K562 (cell line): ENCODE data around the gene HNRNPA3. TPM values are rescaled to one million over a fixed set of nuclear protein-coding genes. Genes with fewer than 3 reads are reported as not detected.
A peak's percentile ranks its signal among the peaks of the same experiment; 100 is the strongest.
"Not testable (repeated sequence)": the region's sequence is repeated elsewhere in the genome, so short reads cannot be mapped to it uniquely, and the experiment has no call there.

Experiments used
- ATAC-seq: fragments of 200-7000 bp; cut with Tn5 transposase; 3 replicates; pipeline ENCODE4 v1.9.1; 2020; ENCODE audit warnings: moderate library complexity
- BruUV-seq: library from RNA; stranded (reverse); fragments of 400-500 nt; replicated peaks from 2 replicates; lab custom pipeline; 2021; lab: Mats Ljungman, UMichigan
- CTCF ChIA-PET: fragments of 300-600 bp; formaldehyde crosslinking; extraction: SDS; loops from one replicate; lab custom pipeline; 2021; ENCODE audit warnings: low intra/inter-chr PET ratio; lab: Yijun Ruan, JAX
- POLR2A ChIA-PET: fragments of 300-600, 350-650 bp; sonication (Branson Sonifier 250); formaldehyde crosslinking; extraction: SDS; loops from one replicate; lab custom pipeline; 2021; ENCODE audit warnings: antibody characterized with exemption, inconsistent platforms; lab: Yijun Ruan, JAX
- DNase-seq, 4 experiments: peaks; one replicate each; pipeline versions ENCODE4 v3.0.0 to v3.0.0-alpha.2; 2011 to 2018; ENCODE audit warnings: low spot score in 3 of 4, mixed read lengths in 3 of 4; ENCODE audit errors: extremely low read depth in 1 of 4
- FAIRE-seq: peaks from 2 replicates; lab custom pipeline; 2011; peaks lifted over from hg19 to GRCh38; lab: Jason Lieb, UNC
- H2AFZ ChIP-seq: 2 replicates; pipeline ENCODE4 v1.6.0; 2011; ENCODE audit warnings: low read depth, low read length, control low read depth, inconsistent platforms
- H3K27ac ChIP-seq: fragments of 200-600 bp; 3 replicates; pipeline ENCODE4 v1.8.0; 2011; ENCODE audit warnings: low read depth, mild to moderate bottlenecking, control low read depth, inconsistent platforms, low read length, moderate library complexity, mixed read lengths; ENCODE audit errors: extremely low read depth
- H3K27me3 ChIP-seq, 2 experiments: fragments of 300-600 bp in 1 of 2; 2 replicates in 1 of 2; 3 replicates in 1 of 2; pipeline versions ENCODE4 v1.6.0 to v1.8.0; 2011; ENCODE audit warnings: inconsistent platforms in 2 of 2, low read length in 2 of 2, mild to moderate bottlenecking in 1 of 2, mixed read lengths in 1 of 2, moderate library complexity in 1 of 2; ENCODE audit not compliant: control insufficient read depth in 2 of 2, insufficient read depth in 2 of 2
- H3K36me3 ChIP-seq: fragments of 300-600 bp; 3 replicates; pipeline ENCODE4 v1.8.0; 2011; ENCODE audit warnings: mild to moderate bottlenecking, low read length, inconsistent platforms; ENCODE audit not compliant: control insufficient read depth, insufficient read depth
- H3K4me1 ChIP-seq, 2 experiments: fragments of 200-600 bp in 1 of 2; replicated peaks in 1 of 2; 2 replicates in 1 of 2; 3 replicates in 1 of 2; pipeline versions ENCODE4 v1.5.1 to v1.8.0; 2011; ENCODE audit warnings: inconsistent platforms in 2 of 2, low read length in 2 of 2, mild to moderate bottlenecking in 1 of 2, mixed read lengths in 1 of 2, moderate library complexity in 1 of 2; ENCODE audit not compliant: control insufficient read depth in 2 of 2, insufficient read depth in 2 of 2
- H3K4me2 ChIP-seq: 2 replicates; pipeline ENCODE4 v1.6.1; 2011; ENCODE audit warnings: low read length, control low read depth, inconsistent platforms, mixed read lengths; ENCODE audit not compliant: insufficient read depth
- H3K4me3 ChIP-seq: fragments of 200-600 bp; sonication (generic), shearing (Covaris generic); 2 replicates; pipeline ENCODE4 v1.5.1; 2016; ENCODE audit warnings: control low read depth, inconsistent platforms
- H3K79me2 ChIP-seq: fragments of 200-600 bp; 3 replicates; pipeline ENCODE4 v1.8.0; 2011; ENCODE audit warnings: low read length, inconsistent platforms; ENCODE audit not compliant: control insufficient read depth, insufficient read depth
- H3K9ac ChIP-seq, 2 experiments: 2 replicates each; pipeline versions ENCODE4 v1.6.0 to v1.6.1; 2011; ENCODE audit warnings: low read depth in 2 of 2, low read length in 2 of 2, control low read depth in 1 of 2, inconsistent platforms in 1 of 2, mild to moderate bottlenecking in 1 of 2, mixed read lengths in 1 of 2; ENCODE audit not compliant: insufficient read depth in 1 of 2
- H3K9me1 ChIP-seq: one replicate; pipeline ENCODE4 v1.6.0; 2011; ENCODE audit warnings: inconsistent platforms, mild to moderate bottlenecking, low read length, moderate library complexity; ENCODE audit not compliant: control insufficient read depth, insufficient read depth
- H3K9me3 ChIP-seq: replicated peaks from 2 replicates; pipeline ENCODE4 v1.5.1; 2011; ENCODE audit warnings: low read depth, low read length, inconsistent platforms; ENCODE audit not compliant: control insufficient read depth, insufficient read depth
- H4K20me1 ChIP-seq: replicated peaks from 2 replicates; pipeline ENCODE4 v1.6.1; 2011; ENCODE audit warnings: low read length, inconsistent platforms, mixed read lengths; ENCODE audit not compliant: control insufficient read depth, insufficient read depth
- BHLHE40 ChIP-seq: IDR thresholded peaks from 2 replicates; pipeline ENCODE4 v1.6.1; 2011; ENCODE audit warnings: low read length, improper control_type of control experiment
- whole genome bisulfite sequencing: fragments of 100-300 bp; shearing (Covaris generic); methylation state at CpG from one replicate; pipeline ENCODE4 v1.1.6; 2016; ENCODE audit warnings: low coverage, mixed read lengths; ENCODE audit not compliant: insufficient coverage; ENCODE audit errors: missing lambda C conversion rate; 5-methylcytosine and 5-hydroxymethylcytosine counted together
- in situ Hi-C: fragments of 300-500 bp; cut with MboI; formaldehyde crosslinking; loops from 4 replicates; pipeline ENCODE4 v1.15.0; 2018; ENCODE audit warnings: inconsistent platforms, mixed read lengths
- intact Hi-C: fragments of 100-400 bp; cut with micrococcal nuclease; formaldehyde crosslinking; loops from 2 replicates; pipeline ENCODE4 v1.14.2; 2022
- polyA plus RNA-seq, 8 experiments: library from polyadenylated mRNA; depleted of rRNA in 4 of 8; stranded (reverse) in 5 of 8; unstranded in 3 of 8; fragments of >200 nt; fragmentation: Nextera tagmentation in 2 of 8; fragmentation: Illumina TruSeq in 1 of 8; extraction: Ambion mirVana in 2 of 8; extraction: Trizol in 1 of 8; gene quantifications; 2 replicates each; pipeline versions ENCODE4 v1.2.1 to v1.2.3, GENCODE V29; 2011 to 2014; ENCODE audit warnings: inconsistent platforms in 1 of 8, missing spikeins in 1 of 8
- total RNA-seq, 7 experiments: library from RNA; depleted of rRNA in 6 of 7; stranded (reverse); fragments of >200 nt in 6 of 7; fragmentation: Illumina TruSeq in 2 of 7; extraction: Trizol in 2 of 7; gene quantifications; 2 replicates each; pipeline versions ENCODE4 v1.2.1 to v1.2.3, GENCODE V29; 2011 to 2021; ENCODE audit warnings: low replicate concordance in 1 of 7
- TF ChIP-seq, protein P1 (sequence below): sonication (generic); formaldehyde crosslinking; IDR thresholded peaks from 2 replicates; pipeline ENCODE4 v1.8.1; 2023; ENCODE audit warnings: mild to moderate bottlenecking, missing genetic modification reagents
- TF ChIP-seq, protein P2 (sequence below): fragments of 450-650 bp; IDR thresholded peaks from 2 replicates; pipeline ENCODE4 v1.6.1; 2016

The HNRNPA3 gene
- total and polyA plus RNA-seq, 9 of the 15 experiments (the other 6 are each of a cell fraction or from before 2014, with no cell fraction given), result 72.8 to 428 (median 192) TPM

DNA sequence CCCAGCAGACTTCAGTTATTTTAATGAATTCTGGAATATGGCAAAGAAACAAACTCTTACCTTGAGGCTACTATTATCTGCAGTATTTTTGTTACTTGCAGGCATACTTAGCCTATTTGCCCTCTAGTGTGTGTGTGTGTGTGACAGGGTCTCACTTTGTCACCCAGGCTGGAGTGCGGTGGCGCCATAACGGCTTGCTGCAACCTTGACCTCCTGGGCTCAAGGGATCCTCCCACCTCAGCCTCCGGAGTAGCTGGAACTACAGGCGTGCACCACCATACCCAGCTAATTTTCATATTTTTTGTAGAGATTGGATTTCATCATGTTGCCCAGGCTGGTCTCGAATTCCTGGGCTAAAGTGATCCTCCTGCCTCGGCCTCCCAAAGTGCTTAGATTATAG, 12.2 kb upstream of the HNRNPA3 start:
- FAIRE-seq, BruUV-seq, H3K79me2 ChIP-seq, H3K36me3 ChIP-seq, H2AFZ ChIP-seq, H3K4me1 ChIP-seq, ATAC-seq, DNase-seq, H3K9me3 ChIP-seq, H3K9ac ChIP-seq, H3K9me1 ChIP-seq, H3K27me3 ChIP-seq, in situ Hi-C loops, H3K27ac ChIP-seq, H3K4me2 ChIP-seq, H4K20me1 ChIP-seq, H3K4me3 ChIP-seq, intact Hi-C loops: not testable (repeated sequence)
- POLR2A ChIA-PET, result interaction anchor here (0.6 to 1.4 kb wide), 5 partner anchors 10 to 1389 kb away, joined by 3 to 5 read pairs (median 3); partner anchors contain the start of genes AGPS and HNRNPA3
- TF ChIP-seq, protein P1, sequence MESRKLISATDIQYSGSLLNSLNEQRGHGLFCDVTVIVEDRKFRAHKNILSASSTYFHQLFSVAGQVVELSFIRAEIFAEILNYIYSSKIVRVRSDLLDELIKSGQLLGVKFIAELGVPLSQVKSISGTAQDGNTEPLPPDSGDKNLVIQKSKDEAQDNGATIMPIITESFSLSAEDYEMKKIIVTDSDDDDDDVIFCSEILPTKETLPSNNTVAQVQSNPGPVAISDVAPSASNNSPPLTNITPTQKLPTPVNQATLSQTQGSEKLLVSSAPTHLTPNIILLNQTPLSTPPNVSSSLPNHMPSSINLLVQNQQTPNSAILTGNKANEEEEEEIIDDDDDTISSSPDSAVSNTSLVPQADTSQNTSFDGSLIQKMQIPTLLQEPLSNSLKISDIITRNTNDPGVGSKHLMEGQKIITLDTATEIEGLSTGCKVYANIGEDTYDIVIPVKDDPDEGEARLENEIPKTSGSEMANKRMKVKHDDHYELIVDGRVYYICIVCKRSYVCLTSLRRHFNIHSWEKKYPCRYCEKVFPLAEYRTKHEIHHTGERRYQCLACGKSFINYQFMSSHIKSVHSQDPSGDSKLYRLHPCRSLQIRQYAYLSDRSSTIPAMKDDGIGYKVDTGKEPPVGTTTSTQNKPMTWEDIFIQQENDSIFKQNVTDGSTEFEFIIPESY (CRISPR knock-in tag), result peak; percentile 78
- WGBS, result 70% methylated on average over 7 of the region's 7 CpGs
- CTCF ChIA-PET, result interaction anchor here (0.7 kb wide), 1 partner anchor 252 kb away, joined by 3 read pairs; no protein-coding TSS in a partner anchor

DNA sequence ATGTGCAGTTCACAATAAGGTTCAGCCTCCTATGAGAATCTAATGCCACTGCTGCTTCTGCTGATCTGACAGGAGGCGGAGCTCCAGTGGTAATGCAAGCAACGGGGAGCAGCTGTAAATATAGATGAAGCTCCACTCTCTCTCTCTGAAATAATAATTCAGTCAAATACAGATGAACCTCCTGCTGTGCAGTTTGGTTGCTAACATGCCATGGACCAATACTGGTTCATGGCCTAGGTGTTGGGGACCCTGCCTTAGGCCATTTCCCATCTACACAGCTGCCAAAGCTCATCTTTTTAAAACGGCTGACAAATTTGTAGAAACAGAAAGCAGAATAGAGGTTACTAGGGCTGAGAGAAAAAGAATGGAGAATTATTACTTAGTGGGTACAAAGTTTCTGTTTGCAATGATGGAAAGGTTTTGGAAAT, 10.7 kb upstream of the HNRNPA3 start:
- H3K79me2 ChIP-seq, result no peaks in the 10 kb centered on the region
- H3K4me1 ChIP-seq, result peaks cover 0 to 6% of the 10 kb centered on the region in 2 experiments; a peak in 1 of 5 replicates
- 33% methylated on average over 3 of the region's 3 CpGs for WGBS
- intact Hi-C loops (no loop called here), in situ Hi-C loops (no loop called here)
- DNase-seq (no peak), ATAC-seq (peak; percentile 34; the same call in 2 of the 3 replicates), FAIRE-seq (no peak)
- ChIA-PET POLR2A (interaction anchor here (0.7 to 2.9 kb wide), 5 partner anchors 10 to 94 kb away, joined by 3 to 33 read pairs (median 3); partner anchors contain the start of gene HNRNPA3), CTCF (no interaction called here)
- no TSS peak for BruUV-seq
- H3K4me3 ChIP-seq, result no peak overlapping the region
- H3K36me3 ChIP-seq, result no peaks in the 10 kb centered on the region
- no peaks in the 10 kb centered on the region for H3K9me1 ChIP-seq
- no peak for TF ChIP-seq BHLHE40
- TF ChIP-seq, protein P2, sequence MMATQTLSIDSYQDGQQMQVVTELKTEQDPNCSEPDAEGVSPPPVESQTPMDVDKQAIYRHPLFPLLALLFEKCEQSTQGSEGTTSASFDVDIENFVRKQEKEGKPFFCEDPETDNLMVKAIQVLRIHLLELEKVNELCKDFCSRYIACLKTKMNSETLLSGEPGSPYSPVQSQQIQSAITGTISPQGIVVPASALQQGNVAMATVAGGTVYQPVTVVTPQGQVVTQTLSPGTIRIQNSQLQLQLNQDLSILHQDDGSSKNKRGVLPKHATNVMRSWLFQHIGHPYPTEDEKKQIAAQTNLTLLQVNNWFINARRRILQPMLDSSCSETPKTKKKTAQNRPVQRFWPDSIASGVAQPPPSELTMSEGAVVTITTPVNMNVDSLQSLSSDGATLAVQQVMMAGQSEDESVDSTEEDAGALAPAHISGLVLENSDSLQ, result peak; percentile 48
- no peaks in the 10 kb centered on the region for H4K20me1 ChIP-seq
- no peak overlapping the region for H3K4me2 ChIP-seq
- H3K27me3 ChIP-seq, result no peaks in the 10 kb centered on the region
- H3K9ac ChIP-seq, result peak overlapping the region in 1 of 2 experiments; percentile 62; a peak in 1 of 4 replicates
- no peak overlapping the region for H3K27ac ChIP-seq
- no peak overlapping the region for H2AFZ ChIP-seq
- H3K9me3 ChIP-seq, result no peaks in the 10 kb centered on the region
